HG03342 (cell line): ENCODE data around the gene PLB1.

ENCODE experiments used
- ATAC-seq: cut with Tn5 transposase; IDR thresholded peaks from one replicate; pipeline ENCODE4 v1.9.1; 2021; ENCODE audit warnings: mild to moderate bottlenecking, moderate library complexity; ENCODE audit not compliant: unreplicated experiment

Gene PLB1

DNA sequence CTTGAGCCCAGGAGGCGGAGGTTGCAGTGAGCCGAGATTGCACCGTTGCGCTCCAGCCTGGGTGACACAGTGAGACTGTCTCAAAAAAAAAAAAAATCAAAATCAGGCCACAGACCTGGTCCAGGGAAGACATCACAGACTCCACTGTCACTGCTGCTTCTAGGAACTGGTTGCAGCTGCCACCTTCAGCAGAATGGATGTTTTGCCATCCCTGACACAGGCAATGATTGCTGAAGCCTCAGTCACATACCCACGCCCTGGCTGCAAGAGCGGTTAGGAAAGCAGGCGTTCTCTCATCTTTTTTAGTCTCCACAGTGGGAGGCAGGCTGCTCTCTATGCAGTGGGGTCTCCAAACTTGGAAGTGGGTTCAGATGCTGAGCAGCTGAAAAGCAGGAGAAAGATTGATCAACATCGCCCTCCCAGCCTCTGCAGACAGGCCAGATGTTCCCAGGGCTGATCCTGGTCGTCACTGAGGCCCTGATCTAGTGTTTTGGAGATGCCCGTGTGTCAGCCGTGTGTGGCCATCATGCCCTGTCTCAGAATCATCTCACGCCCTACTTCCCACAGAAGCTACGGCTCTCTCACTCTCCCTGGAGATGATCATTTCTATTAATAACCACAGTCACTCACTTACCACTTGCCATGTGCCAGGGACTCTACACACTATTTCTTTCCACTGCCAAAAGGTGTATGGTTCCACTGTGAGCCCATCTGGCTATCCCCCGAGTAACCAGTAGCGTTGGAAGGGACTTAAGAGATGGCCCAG, 91.8 kb downstream of the PLB1 start:
- ATAC-seq, result no peak

DNA sequence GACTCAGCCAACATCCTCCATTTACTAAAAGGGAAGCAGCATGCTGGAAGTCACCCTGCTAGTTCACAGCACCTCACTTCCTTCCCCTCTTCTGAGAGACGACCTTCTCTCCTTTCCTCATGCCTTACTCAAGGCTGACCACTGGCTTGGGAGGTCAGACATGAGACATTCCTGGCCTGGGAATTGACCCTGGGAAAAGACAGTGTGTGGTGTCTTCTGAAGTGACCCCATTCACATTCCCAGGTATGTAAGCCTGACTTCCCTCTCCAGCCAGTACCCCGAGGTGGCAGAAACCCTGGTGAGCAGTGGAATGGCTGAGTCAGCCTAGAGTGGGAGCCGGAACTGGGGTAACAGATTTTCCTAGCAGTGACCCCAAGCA, 92.4 kb downstream of the PLB1 start:
- no peak for ATAC-seq

DNA sequence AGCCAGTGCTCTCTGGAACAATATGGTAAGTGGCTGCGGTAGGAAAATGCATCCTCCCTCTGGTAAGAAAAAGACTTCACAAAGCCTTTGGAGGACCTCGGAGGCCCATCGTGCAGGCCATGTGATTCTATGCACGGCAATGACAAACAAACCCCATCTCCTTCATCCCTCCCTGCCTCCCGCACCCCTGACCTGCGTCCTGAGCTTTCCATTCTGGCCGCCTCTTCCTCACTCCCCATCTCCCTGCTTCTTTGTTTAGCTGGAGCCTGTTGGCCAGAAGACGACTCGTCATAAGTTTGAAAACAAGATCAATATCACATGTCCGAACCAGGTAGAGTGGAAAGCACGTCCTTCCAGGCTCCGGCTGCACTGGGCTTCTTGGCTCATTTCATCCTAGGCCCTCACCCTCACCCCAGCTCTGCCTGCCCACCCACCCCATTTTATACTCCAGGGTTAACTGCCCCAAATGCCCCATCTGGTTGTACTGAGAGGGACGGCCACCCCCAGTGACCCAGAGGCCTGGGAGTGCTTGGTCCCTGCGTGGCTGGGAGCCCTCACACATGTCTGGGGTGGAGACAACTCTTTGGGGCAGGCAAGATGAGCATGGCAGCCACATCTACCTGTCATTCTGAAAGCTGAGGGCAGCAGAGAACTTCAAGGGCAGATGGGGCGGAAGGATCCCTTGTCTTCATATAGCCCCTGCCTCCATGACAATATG, 94.0 kb downstream of the PLB1 start:
- no peak for ATAC-seq

DNA sequence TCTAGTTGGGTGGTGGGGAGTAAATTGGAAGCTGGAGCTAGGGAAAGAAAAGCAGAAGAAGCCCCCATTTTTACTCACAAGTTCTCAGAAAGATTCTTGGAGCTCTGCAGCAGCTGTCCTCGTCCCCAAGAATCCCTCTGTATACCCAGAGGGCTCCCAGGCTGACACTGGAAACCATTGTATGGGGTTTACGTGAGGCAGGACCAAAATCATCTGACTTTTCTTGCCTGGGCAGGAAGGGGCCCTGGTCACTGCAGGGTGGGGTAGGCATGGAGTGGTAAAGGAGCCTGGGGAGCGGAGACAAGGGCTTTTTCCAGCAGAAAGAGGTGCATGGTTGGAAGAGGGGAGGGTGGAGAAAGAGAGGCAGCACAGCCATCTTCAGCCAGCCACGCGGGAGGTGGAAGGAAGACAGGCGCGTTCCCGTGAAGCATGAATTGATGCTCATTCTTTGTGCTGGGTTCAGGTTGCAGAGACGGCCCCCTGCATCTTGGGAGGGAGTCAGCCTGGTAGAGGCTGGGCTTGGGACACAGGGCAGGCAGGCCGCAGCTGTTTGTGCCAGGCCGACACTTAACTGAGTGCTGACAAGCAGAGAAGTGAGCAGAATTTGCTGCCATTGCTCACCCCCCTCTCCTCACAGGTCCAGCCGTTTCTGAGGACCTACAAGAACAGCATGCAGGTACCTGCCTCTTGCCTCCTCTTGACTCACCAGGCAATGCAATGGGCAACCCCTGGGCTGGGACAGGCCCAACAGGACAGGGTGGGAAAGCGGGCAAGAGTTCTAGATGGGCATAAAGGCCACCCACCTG, 94.8 kb downstream of the PLB1 start:
- no peak for ATAC-seq

DNA sequence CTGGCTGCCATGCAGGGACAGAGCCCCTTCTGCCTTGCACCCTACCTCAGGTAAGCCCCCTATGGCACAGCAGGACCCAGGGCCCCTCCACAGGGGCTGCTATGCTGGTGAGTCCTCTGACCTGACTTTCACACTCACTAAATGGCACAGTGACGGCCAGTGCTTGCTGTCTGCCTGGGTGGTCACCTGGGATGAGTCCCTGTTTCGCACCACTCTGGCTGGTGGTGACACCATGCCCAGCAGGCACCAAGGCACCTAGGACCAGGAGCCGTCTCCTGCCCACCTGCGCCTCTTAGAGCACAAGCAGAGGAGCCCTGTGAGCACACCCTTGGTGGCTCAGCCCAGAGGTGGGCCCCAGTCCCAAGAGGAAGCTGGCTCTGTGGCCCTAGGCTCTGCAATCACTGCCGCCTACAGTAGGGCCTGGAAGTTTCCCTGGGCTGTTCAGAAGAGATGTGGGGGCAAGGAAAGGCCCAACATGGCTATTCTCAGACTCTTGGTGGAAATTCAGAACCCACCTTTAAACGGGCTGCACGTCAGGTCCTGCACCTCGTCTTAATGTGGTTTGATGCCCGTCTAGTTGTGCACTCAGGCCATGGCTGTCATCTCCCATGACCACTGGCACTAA, 96.0 kb downstream of the PLB1 start:
- no peak for ATAC-seq

DNA sequence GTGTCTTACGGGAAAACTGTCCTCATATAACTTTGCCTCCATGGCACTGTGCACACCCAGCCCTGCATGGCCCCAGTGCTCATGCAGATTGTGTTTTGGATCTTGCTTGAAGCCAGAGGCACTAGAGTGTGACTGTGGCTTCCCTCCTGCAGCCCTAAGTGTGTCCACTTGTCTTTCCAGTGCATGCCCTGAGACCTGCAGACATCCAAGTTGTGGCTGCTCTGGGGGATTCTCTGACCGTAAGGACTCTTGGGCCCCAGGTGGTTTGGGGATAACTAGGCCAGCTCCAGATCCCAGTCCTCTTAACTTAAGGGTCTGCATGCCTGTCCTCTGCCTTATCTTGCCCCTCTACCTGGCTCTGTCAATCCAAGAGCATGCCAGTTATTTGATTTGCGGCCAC, 96.6 kb downstream of the PLB1 start:
- no peak for ATAC-seq

DNA sequence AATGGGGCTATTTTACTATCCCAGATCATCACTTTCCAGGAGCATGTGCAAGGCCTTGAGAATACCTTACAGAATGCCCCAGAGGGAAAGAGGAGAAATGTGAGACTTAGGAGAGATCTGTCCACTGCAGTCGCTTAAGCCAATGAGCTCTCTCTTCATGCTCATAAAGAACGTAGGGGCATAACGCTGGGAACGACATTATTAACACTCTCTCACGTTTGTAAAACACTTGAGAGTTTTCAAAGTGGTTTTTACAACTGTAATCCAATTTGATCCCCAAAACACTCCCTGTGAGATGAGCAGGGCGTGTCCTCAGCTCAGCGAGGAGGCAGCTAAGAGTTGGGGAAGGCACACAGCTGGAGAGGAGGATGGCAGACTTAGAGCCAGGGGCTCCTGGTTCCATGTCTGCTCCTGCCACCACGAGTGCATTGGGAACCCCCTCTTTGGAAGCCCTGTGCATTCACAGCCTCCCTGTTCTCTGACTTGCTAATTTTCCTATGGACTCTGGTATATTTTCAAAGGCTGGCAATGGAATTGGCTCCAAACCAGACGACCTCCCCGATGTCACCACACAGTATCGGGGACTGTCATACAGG, 97.4 kb downstream of the PLB1 start:
- ATAC-seq, result no peak

DNA sequence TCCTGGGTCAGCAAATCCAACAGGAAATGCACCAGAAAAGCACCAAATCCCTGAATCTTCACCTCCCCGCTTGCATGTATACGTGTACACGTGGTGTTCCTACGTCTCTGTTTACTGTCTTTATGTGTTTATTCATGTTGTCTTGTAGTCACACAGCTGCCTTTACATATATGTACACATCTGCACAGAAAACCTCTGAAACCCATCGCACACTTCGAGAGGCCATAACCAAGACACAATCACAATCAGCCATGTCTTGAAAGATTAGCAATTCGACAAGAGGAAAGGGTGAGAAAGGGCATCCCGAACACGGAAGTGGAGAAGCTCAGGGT, 98.1 kb downstream of the PLB1 start:
- ATAC-seq, result peak; percentile 13

DNA sequence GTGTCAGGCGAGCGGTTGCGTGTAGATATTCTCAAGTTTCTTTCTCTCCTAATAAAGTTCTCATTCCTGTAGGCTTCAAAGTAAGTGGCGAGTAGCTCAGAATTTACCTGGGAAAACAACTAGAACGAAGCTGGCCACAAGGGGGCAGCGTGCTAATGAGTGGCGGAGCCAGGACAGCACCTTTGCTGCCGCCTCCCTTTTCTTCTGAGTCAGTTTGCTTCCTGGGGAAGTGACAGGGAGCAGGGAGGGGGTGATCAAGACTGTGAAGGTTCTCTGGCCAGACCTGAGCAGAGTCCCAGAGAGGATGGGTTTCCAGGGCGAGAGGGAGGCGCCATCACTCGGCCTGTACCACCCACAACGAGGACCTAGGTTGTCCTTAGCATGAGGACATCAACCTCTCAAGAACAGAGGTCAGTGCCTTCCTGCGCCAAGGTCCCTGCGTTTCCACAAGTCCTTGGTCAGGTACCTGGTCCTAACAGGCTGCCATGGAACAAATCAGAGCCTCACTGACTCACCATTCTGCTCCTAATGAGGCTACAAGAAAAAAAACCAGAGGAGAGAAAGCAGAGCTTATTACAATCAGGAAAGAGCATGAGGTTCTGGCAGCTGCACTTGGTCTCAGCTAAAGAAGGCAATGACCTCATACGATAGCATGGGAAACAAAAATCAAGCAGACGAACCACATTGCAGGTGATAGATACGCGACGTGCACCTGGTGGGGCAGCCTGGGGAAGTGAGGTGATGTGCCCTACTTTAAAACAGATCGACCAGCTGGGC, 98.7 kb downstream of the PLB1 start:
- ATAC-seq, result peak; percentile 52

DNA sequence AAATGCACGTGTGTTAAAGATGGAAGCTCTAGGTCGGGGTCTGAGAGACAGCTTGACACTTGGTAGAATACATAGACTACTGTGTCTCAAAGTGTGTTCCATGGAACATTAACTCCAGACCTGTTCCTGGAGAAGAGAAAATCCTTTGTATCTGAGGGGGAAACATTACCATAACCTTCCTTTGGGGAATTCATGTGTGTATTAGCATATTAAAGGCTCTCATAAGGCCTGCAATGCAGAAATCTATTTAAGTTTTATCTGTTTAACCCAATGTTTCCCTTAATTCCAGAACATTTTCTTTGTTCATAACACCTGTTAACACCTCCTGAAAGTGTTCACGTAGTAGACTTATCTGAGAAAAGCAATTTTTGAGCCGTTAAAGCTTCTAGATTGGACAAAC, 99.5 kb downstream of the PLB1 start:
- no peak for ATAC-seq

DNA sequence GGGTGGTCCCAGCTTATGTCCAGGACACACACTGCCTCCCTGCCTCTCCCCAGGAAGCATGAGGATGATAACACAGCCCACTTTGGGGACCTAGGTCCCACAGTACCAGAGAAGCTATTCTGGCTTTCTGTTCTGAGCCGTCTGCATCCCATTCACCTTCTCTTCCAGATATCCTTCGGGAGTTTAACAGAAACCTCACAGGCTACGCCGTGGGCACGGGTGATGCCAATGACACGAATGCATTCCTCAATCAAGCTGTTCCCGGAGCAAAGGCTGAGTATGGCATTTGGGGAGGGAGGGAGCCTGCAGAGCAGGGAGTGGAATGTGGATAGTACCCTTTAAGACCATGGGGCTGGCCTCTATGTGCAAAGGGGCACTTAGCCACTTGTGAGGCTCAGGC, 102.6 kb downstream of the PLB1 start:
- ATAC-seq, result no peak

DNA sequence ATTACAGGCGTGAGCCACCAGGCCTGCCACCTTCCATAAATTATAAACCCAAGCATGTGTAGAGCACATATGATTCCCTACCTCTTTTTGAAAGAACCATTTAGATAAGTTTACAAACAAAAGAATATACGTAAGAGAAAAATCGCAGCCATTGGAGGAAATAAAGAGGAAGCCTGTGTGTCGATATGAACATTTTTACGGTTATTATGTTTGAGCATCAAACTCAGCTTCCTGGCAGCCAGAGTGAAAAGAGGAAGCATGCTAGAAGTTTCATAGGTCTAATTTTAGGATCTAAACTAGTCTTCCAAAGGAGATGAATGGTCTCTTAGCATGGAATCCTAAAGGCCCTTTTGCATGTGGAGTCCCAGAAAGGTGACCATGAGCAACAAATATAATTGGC, 104.3 kb downstream of the PLB1 start:
- no peak for ATAC-seq

DNA sequence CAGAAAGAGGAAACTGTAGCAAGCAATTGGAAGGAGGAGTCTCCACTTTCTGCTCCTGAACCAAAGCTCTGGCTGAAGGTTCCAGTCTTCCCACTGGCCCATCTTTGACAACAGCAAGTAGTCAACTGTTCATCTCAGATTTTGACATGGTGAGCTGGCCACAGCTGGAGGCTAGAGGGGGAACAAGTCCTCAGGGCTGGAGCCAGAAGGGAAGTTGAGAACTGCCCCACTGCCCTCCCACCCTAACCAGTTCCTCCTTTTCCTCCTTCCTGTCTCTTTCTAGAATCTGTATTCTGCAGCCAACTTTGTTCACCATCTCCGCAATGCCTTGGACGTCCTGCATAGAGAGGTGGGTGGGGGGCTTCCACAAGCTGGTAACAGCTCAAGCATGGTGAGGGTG, 105.8 kb downstream of the PLB1 start:
- ATAC-seq, result no peak

DNA sequence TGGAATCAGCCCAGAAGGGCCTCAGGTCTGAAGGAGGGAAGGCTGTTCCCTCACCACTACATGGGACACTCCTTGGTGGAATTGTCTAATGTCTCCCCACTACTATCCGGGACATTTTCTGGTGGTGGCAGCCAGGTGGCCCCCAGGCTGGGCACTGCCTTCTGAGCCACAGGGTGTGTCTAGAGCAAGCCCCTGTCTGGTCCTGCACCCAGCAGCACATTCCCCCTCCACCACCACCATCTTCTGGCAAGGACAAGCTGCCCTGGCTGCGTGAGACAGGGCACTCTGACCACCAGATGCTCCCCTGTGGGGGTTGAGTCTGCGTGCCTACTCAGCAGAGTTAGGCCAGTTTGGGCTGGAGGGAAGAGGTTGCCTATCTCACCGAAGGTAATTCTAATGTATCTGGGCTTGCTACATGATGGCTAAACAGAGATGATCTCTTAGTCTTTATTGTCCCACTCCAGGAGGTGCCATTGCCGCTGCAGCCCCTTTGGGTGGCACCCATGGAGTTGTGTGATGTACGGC, 106.3 kb downstream of the PLB1 start:
- ATAC-seq, result no peak

DNA sequence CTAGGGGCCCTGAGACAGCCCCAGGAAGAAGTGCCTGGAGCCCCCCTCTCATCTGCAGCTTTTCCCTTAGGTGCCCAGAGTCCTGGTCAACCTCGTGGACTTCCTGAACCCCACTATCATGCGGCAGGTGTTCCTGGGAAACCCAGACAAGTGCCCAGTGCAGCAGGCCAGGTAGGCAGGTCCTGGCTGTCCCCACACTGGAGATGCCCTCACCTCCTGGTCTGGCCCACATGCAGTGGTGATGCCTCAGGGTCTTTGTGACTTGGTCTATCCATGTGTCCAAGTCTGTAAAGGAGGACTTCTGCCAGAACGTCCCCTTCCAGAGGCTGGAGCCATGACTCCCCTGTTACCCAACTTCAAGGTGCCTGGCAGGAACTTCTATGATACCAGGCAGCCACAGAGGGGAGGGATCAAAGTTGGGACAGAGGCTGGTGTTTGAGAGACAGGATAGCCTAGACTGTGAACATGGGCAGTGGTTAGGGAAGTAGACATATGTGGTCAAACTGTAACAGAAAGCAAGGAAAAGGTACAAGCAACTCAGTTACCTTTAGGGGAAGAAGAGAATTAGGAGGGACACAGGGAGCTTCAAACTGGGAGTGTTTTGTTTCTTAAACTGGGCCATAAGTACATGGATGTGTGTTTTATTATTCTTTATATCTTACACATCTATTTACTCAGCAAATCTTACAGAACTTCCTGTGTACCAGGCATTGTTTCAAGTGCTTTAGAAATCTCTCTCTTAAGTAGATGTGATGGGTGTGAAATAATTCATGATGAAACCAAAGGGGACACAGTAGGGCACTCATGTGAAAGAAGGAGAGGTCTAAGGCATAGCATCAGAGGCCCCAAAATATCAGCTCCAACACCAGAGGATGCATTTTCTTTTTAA, 107.1 kb downstream of the PLB1 start:
- no peak for ATAC-seq

DNA sequence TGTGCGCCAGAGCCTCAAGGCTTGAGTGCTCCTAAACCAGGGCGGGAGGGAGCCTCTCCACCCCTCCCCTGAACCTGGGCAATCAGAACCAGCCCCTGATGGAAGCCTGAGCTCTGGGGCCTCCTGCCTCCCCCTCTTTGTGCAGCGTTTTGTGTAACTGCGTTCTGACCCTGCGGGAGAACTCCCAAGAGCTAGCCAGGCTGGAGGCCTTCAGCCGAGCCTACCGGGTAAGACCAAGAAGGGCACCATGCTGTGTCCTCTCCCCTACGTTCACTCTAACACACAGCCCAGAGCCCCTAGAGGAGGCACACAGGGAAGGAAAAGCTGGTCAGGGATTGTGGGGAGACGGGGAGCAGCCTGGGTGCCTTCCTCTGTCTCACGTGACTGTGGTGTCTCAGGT, 108.0 kb downstream of the PLB1 start:
- no peak for ATAC-seq

DNA sequence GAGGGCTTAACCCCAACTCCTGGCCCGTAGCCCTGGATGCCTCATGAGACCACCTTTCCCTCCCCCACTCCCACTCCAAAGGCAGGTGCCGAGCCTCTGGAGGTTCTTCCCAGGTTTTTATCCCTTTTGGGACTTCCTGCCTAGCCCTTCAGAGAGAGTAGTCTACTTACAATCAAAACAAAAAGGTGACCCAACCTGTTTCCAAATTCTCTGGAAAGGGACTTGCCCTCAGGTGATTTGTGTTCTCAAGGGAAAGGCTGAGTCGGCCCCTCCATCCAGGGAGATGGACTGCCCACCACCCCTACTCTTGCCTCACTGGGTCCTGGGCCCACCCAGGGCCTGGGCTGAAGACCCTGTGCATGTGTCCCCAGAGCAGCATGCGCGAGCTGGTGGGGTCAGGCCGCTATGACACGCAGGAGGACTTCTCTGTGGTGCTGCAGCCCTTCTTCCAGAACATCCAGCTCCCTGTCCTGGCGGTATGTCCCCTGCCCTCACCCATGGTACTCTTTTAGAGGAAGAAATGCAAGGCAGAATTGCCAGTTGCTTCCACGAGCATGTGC, 108.5 kb downstream of the PLB1 start:
- no peak for ATAC-seq

DNA sequence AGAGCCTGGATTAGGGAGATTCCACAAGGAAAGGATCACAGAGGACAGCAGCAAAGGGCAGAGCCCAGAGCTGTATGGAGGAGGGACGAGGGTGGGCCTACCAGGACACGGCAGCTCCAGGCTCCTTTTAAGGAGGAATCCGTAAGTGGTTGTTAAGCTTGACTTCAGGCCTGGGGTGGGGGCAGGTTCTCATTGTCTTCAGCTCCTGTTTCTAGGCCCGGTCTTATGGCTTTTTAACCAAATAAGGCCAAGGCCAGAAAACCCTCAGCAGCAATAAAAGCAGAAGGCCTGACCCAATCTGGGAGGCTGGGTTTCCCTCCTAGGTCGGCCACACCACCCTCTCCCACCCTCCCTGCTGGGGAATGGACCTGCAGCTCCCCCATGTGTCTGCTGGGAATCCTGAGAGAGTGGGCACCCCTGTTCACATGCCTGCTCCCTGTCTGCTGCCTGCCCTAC, 111.2 kb downstream of the PLB1 start:
- ATAC-seq, result no peak
